Renal cortex interstitium (tissue), 11 donors: Measurements from ENCODE around the gene MAN2B2. TPM values are rescaled to one million over a fixed set of nuclear protein-coding genes. Genes with fewer than 3 reads are reported as not detected.

Experiments used
- DNase-seq, 11 donors: peaks; one replicate each; pipeline ENCODE4 v3.0.0-alpha.2; 2013; ENCODE audit warnings: low read depth in 9 of 11, low spot score in 4 of 11; ENCODE audit errors: extremely low read depth in 1 of 11
- polyA plus RNA-seq, 3 donors: library from polyadenylated mRNA; unstranded; fragments of 120-200 nt; gene quantifications; one replicate each; pipeline ENCODE4 v1.2.1, GENCODE V29; 2013; ENCODE audit not compliant: insufficient read length in 3 of 3

Gene MAN2B2
- polyA plus RNA-seq, 3 donors, result 14.1 to 18.5 (median 17.8) TPM

DNA sequence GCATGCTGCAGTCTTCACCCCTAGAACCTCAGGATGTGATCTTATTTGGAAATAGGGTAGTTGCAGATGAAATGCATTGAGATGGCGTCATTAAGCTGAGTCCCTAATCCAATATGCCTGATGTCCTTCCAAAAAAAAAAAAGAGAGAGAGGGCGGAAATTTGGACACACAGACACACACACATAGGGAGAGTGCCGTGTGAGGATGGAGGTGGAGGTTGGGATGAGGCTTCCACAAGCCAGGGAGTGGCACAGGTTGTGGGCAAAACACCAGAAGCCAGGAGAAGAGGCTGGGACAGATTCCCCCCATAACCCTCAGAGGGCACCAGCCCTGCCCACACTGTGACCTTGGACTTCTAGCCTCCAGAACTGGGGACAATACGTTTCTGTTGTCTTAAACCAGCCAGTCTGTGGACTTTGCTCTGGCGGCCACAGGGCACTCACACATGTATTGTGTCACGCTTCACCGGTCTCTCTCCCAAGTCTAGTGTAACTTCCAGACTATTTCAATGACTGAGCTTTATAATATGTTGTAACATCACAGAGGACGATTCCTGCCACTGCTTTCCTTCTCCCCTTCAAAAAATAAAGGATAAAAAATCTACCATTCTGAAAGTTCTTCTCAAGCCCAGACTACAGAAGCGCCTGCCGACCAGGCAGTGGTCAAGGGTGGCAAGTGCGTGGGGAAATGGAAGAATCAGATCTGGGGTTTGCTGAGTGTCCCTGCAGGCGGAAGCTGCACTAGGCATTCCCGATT, 35.8 kb upstream of the MAN2B2 start:
- DNase-seq, result no peak

DNA sequence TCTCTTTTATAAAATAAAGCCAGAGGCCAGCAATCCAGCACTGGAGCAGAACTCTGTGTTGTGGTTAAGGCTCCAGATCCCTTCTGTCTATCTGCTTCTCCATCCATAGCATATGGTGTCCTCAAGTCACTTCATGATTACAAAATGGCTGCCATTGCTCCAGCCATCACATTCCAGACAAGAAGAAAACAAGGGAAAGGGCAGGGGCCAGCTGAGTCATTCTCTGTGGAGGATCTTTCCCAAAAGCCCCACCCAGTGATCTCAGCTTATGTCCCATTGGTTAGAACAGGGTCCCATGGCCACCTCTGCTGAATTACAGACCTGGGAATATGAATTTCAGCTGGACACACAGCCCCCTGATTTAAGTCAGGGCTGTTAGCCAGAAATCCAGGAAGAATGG, 34.1 kb upstream of the MAN2B2 start:
- DNase-seq, result no peak

DNA sequence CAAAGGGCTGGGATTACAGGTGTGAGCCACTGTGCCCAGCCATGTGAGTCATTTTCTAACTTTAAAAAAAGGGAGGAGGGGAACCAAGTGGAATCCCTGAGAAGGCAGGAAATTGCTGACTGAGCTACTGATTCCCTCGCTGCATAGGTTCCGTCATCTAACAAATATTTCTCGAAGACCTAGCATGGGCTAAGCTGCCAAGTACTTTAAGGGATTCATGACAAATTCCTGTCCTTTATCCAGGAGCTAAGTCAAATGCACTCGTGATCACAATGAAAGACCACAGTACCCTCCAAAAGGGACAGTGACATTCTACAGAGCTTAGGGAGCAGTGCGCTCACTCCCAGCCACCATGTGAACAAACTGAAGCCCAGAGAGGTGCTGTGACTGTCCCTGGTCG, 33.2 kb upstream of the MAN2B2 start:
- DNase-seq, result no peak

DNA sequence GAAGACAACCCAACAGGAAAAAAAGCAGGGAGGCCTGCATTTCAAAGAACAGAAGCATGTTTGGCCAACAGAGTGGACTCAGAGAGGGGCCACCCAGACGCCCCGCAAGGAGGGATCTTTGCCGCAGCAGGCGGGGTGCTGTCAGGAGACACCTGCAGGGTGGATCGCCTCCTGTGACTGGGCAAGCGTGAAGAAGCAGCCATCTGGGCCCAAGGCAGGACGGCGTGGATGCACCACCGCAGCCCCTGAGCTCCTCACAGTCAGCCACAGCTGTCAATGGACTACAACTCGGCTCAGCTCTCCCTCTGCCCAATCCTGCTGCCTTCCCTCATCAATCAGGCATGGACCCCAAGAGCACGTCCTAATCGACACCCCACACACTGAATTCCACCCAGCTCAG, 32.0 kb upstream of the MAN2B2 start:
- no peak for DNase-seq

GRCh38 chr4:6546091-6546490, 28.9 kb upstream of the MAN2B2 start:
- no peak for DNase-seq

GRCh38 chr4:6546681-6547447, 28.1 kb upstream of the MAN2B2 start:
- peak; percentile 33 to 75 (median 56) for DNase-seq

DNA sequence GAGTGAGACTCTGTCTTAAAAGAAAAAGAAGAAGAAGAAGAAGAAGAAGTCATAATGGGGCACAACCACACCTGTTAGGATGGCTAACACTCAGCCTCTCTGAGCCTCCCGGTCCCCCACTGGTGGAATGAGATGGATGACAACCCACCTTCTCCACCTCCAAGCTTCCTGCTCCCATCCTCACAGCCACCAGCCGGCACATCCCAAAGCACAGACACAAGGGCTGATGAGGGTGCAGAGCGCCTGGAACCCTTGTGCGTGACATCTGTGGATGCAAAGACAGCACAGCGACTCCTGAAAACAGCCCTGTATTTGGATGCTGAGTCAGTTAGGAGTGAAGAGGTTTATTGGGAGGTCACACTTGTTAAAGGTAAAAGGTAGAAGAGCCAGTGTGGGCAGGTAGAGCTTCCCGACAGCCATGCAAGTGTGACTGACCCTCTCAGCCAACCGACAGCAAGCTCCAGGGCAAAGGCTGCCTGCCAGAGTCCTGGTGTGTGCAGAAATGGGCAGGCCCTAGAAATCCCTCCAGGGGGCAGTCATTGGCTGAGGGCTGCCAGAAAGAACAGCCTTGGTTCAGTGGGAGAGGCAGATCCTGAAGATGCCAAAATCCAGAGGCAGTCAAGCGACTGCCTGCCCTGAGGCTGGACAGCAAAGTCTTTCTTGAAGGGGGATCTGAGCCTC, 26.6 kb upstream of the MAN2B2 start:
- no peak for DNase-seq

- no peak for DNase-seq
Observed at GRCh38 chr4:6548882-6549230, 26.1 kb upstream of the MAN2B2 start.

DNA sequence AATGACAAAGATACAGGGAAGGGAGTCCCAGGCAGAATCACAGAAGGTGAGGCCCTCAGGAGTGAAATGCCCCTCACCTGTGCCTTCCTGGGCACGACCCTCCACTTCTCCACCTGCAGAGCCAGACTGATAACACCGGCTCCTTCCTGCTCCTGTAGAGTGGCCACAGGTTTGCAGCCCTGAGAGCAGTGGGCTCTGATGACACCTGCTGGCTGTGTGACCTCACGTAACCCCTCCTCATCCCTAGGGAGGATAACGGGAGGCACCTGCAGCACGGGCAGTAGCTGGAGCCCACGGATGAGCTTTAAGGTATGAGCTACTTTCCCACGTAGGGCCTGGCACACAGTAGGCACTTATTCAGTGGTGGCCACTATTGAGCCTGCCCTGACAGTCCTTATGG, 25.5 kb upstream of the MAN2B2 start:
- DNase-seq, result no peak

DNA sequence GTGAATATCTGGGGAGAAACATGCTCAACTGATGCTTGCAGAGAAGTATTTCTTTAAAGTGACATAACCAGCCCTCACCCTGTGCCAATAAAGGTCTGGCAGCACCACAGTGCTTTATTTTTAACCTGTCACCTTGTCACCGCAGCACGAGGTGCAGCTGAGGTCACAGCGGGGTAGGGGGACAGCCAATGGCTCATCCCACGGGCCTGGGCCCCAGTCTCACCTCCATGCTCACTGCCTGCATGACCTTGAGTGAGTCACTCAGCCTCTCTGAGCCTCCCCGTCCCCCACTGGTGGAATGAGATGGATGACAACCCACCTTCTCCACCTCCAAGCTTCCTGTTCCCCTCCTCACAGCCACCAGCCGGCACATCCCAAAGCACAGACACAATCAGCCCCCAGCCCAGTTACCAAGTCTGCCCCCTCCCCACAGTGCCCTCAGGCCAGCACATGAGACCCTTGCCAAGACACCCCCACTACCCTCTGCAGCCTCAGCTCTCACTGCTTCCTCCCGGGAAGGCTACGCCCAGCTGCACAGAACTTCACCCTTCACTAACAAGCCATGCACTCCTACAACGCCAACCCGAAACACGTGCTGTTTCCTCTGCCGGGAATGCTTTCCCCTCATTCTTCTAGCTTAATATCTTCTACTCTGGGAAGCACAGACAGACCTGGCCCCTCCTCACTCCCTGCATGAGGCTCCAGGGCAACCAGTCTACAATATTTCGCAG, 24.9 kb upstream of the MAN2B2 start:
- DNase-seq, result no peak

DNA sequence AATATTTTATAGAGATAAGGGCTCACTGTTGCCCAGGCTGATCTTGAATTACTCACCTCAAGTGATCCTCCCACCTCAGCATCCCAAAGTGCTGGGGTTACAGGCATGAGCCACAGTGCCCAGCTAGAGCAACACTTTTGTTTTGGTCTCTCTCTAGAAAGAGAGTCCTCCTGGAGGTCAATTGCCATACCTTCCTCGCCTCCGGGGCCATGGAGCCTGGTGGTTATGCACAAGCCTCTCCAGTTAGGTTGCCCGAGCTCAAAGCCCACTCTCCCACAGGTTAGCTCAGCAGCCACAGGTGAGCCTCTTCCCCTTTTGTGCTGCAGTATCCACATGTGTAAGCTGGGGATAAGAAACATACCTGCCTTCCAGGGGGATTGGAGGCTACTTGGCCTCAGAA, 24.2 kb upstream of the MAN2B2 start:
- no peak for DNase-seq

- no peak for DNase-seq
Observed at GRCh38 chr4:6551660-6552059, 23.3 kb upstream of the MAN2B2 start.

DNA sequence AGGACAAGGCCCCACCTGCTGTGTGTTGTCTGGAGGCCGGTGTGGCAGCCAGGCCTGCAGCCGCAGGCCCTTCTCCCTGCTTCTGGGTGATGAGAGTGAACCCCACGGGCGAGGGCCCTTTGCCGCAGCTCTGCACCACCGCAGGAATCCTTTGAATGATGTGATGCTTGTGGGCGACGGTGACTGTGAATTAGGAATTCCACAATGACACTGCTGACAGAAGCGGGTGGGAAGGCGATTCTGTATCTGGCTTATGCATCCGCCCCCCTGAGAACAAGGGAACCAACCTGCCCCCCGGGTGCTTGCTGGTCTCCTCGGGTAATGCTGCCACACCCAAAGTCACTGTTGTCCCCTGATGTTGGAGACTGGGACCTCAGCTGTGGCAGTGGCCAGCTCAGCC, 19.5 kb upstream of the MAN2B2 start:
- DNase-seq, result no peak

GRCh38 chr4:6556263-6556662, 18.7 kb upstream of the MAN2B2 start:
- no peak for DNase-seq

DNA sequence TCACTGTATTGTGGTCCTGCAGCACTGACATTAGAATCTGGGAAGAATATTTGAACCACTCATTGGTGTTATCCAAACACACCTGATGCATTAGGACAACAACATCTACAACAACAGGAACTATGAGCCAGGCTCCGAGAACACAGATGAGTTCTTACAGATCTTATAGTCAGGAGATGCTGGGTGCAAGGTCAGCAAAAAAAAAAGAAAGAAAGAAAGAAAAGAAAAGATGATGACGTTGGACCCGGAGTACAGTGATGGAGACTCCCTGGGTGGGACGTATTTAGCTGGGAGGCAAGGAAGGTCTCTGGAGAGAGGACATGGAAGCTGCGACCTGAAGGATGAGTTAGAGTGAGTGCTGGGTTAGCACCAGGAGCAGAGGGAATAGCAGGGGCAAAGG, 17.8 kb upstream of the MAN2B2 start:
- no peak for DNase-seq

DNA sequence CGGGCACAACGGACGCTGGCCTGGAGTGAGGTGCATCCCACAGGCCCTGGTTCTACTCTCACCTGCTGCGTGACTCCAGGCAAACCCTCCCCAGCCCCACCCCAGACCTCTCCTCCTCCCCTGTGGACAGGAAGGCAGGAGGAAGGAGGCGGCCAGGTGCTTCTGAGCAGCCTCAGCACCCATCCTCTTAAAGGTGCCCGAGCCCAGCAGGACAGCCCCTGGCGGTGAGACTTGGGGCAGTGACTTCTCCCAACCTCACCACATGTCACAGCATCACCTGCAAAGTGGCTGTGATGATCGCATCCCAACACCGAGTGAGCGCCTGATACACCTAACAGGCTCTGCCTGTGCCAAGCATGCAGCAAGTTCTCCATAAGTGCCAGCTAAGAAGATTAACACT, 17.1 kb upstream of the MAN2B2 start:
- DNase-seq, result no peak

DNA sequence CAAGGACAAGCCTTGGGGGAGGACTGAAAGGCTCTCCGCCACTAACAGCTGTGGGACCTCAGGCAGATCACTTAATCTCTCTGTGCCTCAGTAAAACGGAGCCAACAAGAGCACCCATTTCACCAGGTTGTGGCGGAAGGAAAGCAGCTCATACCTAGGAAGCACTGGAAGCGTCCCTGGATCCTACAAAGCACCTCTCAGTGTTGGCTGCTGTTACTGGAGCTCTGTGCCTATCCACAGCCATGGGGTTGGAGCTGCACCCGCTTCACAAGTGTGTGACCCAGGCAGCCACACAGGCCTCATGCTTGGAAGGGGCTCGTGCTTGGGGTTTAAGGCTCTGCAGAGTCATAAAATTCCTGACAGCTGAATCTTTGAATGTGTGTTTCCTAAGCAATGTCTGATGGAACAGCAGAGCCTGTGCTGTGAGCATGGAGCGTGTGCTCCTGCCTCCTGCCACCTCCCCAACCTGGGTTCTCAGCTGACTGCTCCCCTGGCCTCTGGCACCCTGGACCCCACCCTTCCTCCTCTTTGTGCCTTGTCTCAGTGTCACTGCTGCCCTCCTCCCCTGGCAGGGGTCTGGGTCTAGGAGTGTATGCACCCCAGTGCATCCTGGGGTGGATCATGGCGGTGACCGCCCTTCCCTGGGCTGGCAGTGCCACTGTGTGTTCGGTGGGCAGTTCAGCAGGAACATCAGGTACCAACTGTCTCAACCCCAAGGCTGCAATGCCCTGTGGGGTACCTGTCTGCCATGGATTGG, 14.4 kb upstream of the MAN2B2 start:
- no peak for DNase-seq

DNA sequence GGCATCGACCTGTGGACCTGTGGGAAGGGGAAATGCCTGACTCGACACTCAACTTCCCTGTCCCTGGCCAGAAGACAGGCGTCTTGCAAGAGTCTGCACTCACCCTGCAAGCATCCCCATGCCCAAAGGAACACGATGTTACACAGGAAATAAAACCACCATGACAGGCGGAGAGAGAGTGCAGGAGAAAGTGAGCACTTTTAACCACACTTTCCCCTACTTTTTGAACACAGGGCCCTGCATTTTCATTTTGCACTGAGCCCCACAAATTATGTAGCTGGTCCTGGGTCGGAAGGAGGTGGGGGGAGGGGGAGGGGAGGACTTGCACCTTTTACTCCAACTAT, 13.8 kb upstream of the MAN2B2 start:
- no peak for DNase-seq

GRCh38 chr4:6561706-6562371, 13.2 kb upstream of the MAN2B2 start:
- DNase-seq, result no peak
